ENCODE results near the gene SMAD6.
A peak's percentile ranks its signal among the peaks of the same experiment; 100 is the strongest.
"Not testable (repeated sequence)": the region's sequence is repeated elsewhere in the genome, so short reads cannot be mapped to it uniquely, and the experiment has no call there.

Gene SMAD6

GRCh38 chr15:66677336-66677735 lies 24.7 kb upstream of the SMAD6 start:
- no peak for DNase-seq

DNA sequence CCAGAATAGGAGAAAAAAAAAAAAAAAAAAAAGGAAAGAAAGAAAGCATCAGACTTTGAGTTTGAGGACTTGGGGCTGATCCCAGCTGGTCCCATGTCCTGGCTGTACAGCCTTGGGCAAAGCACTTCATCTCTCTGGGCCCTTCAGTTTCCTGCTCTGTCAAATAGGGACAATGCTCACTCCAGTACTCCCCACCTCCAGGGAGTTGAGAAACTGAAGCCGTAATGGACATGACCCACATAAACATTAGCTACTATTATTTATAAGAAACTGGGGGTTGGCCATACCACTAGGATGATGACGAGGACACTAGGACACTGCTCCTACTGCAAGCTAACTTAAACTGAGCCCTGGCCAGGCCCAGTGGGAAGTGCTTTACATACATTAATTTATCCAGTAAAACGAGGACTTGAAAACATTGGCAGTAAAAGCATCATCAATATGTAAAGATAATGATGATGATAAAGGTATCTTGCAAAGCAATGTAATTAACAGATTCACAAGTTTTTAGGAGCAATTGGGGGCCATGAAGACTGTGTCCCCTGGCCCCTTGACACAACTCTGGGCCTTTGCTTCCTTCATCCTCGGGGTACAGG lies 22.9 kb upstream of the SMAD6 start:
- no peak for DNase-seq

- DNase-seq = no peak
Observed at GRCh38 chr15:66679657-66680108, 22.4 kb upstream of the SMAD6 start.

DNA sequence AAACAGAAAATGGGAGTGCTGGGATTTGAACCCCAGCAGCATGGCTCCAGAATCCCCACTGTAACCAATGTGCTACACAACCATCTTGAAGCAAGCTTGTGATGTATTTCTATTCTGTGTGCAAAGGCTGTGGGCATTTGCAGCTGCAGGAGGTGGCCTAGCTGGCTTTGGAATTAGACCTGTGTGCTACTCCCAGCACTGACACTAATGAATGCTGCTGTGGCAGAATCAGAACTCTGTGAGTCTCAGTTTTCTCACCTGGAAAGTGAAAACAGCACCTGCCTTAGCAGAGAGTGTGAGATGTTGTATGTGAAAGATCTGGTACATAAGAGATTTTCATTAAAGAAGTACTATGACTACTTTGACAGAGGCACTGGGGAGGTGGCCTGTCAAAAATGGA lies 21.5 kb upstream of the SMAD6 start:
- no peak for DNase-seq

GRCh38 chr15:66681395-66681794 lies 20.6 kb upstream of the SMAD6 start:
- DNase-seq = no peak

GRCh38 chr15:66682246-66682645 lies 19.8 kb upstream of the SMAD6 start:
- no peak for DNase-seq

- DNase-seq = no peak
Observed at GRCh38 chr15:66682865-66683264, 19.2 kb upstream of the SMAD6 start.

- no peak for DNase-seq
Observed at GRCh38 chr15:66684136-66684681, 17.8 kb upstream of the SMAD6 start.

DNA sequence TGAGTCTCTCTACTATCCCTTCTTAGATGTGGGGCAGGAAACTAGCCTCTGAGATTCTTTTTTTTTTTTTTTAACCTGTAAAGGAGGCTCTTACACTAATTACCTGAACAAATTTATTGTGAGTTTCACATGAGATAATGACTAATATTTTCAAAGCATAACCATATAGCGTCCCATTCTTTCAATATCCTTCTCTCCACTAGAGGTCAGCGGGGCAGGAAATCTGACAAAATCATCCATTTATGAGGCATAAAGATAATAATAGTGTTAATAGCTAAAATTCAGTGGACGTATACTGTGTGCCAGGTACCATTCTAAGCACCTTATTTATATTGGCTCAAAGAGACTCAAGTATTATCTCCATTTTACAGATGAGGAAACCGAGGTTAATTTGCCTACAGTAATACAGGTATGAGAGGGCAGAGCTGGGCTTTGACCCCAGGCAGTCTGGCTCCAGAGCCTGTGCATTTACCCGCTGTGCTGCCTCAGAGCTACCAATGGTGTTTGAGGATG lies 16.3 kb upstream of the SMAD6 start:
- no peak for DNase-seq

GRCh38 chr15:66690912-66691311 lies 11.1 kb upstream of the SMAD6 start:
- not testable (repeated sequence) for DNase-seq

- DNase-seq = no peak
Observed at GRCh38 chr15:66691727-66692126, 10.3 kb upstream of the SMAD6 start.

GRCh38 chr15:66692391-66692790 lies 9.6 kb upstream of the SMAD6 start:
- no peak for DNase-seq

DNA sequence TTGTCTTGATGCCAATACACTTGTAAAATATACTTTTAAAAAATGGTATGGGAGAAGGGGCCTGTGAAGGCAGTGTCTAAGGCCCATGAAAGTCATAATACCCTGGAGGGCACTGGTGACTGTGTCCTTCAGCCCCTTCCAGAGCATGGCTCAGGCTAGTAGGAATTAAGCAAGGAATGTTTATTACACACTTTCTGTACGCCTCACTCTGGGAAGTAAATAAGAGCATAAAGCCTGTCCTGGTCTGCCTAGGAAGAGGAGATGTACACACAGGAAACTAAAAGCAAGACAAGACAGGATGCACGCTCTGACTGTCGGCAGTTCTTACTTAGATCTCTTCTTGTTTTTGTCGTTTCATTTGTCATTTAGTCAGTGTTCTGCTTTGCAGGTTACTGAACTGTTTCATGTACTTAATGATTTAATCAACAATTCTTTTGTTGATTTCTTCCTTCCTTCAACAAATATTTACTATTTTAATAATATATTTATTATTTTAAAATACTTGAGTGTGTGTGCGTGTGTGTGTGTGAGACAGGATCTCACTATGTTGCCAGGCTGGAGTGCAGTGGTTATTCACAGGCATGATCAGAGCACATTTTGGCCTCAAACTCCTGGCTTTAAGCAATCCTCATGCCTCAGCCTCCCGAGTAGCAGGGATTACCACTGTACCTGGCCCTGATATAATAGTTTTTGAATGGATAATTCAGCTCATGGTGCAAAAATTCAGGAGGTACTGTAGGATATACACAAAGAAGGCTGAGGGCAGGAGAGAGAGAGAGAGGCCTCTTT lies 9.0 kb upstream of the SMAD6 start:
- DNase-seq = no peak

DNA sequence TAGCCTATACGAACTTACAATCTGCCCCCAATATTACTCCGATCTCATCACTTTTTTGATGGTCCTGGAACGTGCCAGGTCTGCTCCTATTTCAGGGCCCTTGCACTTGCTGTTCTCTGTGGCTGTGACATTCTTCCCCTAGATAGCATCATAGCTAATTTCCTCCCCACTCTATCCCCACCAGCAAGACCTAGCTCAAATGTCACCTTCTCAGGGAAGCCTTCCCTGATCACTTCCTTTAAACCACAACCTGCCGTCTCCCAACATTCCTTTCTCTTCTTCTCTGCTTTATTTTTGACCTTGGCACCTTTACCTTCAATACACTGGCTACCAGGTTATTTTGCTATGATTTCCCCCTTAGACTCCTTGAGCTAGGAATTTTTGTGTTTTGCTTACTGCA lies 5.3 kb upstream of the SMAD6 start:
- no peak for DNase-seq

GRCh38 chr15:66698318-66698961 lies 3.6 kb upstream of the SMAD6 start:
- no peak for DNase-seq

GRCh38 chr15:66698971-66699370 lies 3.1 kb upstream of the SMAD6 start:
- no peak for DNase-seq

- DNase-seq = no peak
Observed at GRCh38 chr15:66700412-66700801, 1.6 kb upstream of the SMAD6 start.

- peak; percentile 76 for DNase-seq
Observed at GRCh38 chr15:66700802-66701421, 1.1 kb upstream of the SMAD6 start.

- peak; percentile 8 for DNase-seq
Observed at GRCh38 chr15:66701422-66702034, 508 bp upstream of the SMAD6 start.

- no peak for DNase-seq
Observed at GRCh38 chr15:66702787-66703539, 927 bp downstream of the SMAD6 start.

GRCh38 chr15:66703540-66703941 lies 1.5 kb downstream of the SMAD6 start:
- DNase-seq = no peak

All from activated effector memory CD4-positive, alpha-beta T cell treated with Interleukin-2 at 50 U/mL for 16 hours (primary cell).